GM12878 (cell line): ENCODE measurements around the gene MSGN1. TPM values are rescaled to one million over a fixed set of nuclear protein-coding genes. Genes with fewer than 3 reads are reported as not detected.

Experiments used
- ATAC-seq: fragments of 200-7000 bp; cut with Tn5 transposase; 3 replicates; pipeline ENCODE4 v1.9.1; 2020; ENCODE audit warnings: mild to moderate bottlenecking, moderate library complexity
- BruUV-seq: library from RNA; stranded (reverse); fragments of 400-500 nt; replicated peaks from 2 replicates; lab custom pipeline; 2021; lab: Mats Ljungman, UMichigan
- CTCF ChIA-PET: fragments of 300-600 bp; sonication (Branson Sonifier 250); formaldehyde crosslinking; extraction: SDS; loops from one replicate; lab custom pipeline; 2021; ENCODE audit warnings: inconsistent platforms; lab: Yijun Ruan, JAX
- POLR2A ChIA-PET: fragments of 350-600 bp; formaldehyde crosslinking; extraction: SDS; loops from one replicate; lab custom pipeline; 2021; ENCODE audit warnings: inconsistent platforms; lab: Charles Lee
- RAD21 ChIA-PET: fragments of 300-600 bp; sonication (Branson Sonifier 250); formaldehyde crosslinking; loops from one replicate; lab custom pipeline; 2023; ENCODE audit warnings: antibody characterized with exemption; ENCODE audit not compliant: unreplicated experiment; lab: Charles Lee
- SMC1A ChIA-PET: fragments of 300-600 bp; sonication (Branson Sonifier 250); formaldehyde crosslinking; loops from one replicate; lab custom pipeline; 2023; ENCODE audit not compliant: unreplicated experiment, uncharacterized antibody; lab: Charles Lee
- DNase-seq: peaks from one replicate; pipeline ENCODE4 v3.0.0-alpha.2; 2011; ENCODE audit warnings: low read depth, low spot score
- FAIRE-seq: peaks from 3 replicates; lab custom pipeline; 2011; peaks lifted over from hg19 to GRCh38; lab: Jason Lieb, UNC
- H2AFZ ChIP-seq: 2 replicates; pipeline ENCODE4 v1.6.0; 2011; ENCODE audit warnings: low read depth, low read length, control low read depth; ENCODE audit not compliant: control insufficient read depth
- H3K27ac ChIP-seq: 2 replicates; pipeline ENCODE4 v1.5.1; 2011; ENCODE audit warnings: control low read depth; ENCODE audit not compliant: control insufficient read depth, insufficient read depth
- H3K27me3 ChIP-seq, 2 experiments: replicated peaks in 1 of 2; 2 replicates each; pipeline versions ENCODE4 v1.6.0 to v1.6.1; 2011; ENCODE audit warnings: low read length in 1 of 2; ENCODE audit not compliant: control insufficient read depth in 2 of 2, insufficient read depth in 2 of 2
- H3K36me3 ChIP-seq, 2 experiments: 2 replicates each; pipeline ENCODE4 v1.5.1; 2011; ENCODE audit warnings: low read length in 1 of 2; ENCODE audit not compliant: control insufficient read depth in 2 of 2, insufficient read depth in 2 of 2
- H3K4me1 ChIP-seq: 2 replicates; pipeline ENCODE4 v1.6.1; 2011; ENCODE audit warnings: mild to moderate bottlenecking, low read length, moderate library complexity, mixed read lengths; ENCODE audit not compliant: control insufficient read depth, insufficient read depth
- H3K4me2 ChIP-seq: 2 replicates; pipeline ENCODE4 v1.6.0; 2011; ENCODE audit warnings: control low read depth; ENCODE audit not compliant: control insufficient read depth, insufficient read depth
- H3K4me3 ChIP-seq: fragments of 200-600 bp; sonication (generic); 2 replicates; pipeline ENCODE4 v1.5.1; 2016
- H3K79me2 ChIP-seq: 2 replicates; pipeline ENCODE4 v1.6.0; 2011; ENCODE audit warnings: low read length; ENCODE audit not compliant: control insufficient read depth, insufficient read depth
- H3K9ac ChIP-seq: 2 replicates; pipeline ENCODE4 v1.8.0; 2011; ENCODE audit warnings: low read length, control low read depth, mixed read lengths; ENCODE audit not compliant: control insufficient read depth, insufficient read depth
- H3K9me3 ChIP-seq: replicated peaks from 3 replicates; pipeline ENCODE4 v1.5.1; 2011; ENCODE audit warnings: mild to moderate bottlenecking, low read length; ENCODE audit not compliant: control insufficient read depth, insufficient read depth
- H4K20me1 ChIP-seq: 2 replicates; pipeline ENCODE4 v1.6.0; 2011; ENCODE audit not compliant: control insufficient read depth, insufficient read depth
- GABPA ChIP-seq: IDR thresholded peaks from 2 replicates; pipeline ENCODE4 v1.6.1; 2014; ENCODE audit warnings: antibody characterized with exemption, low read depth, mild to moderate bottlenecking, inconsistent platforms
- GATAD2B ChIP-seq: fragments of 450-650 bp; conservative IDR thresholded peaks from 2 replicates; pipeline ENCODE4 v1.6.1; 2017; ENCODE audit warnings: low read depth, mild to moderate bottlenecking, moderate library complexity
- RBBP5 ChIP-seq: fragments of 200-600 bp; sonication (generic); conservative IDR thresholded peaks from 2 replicates; pipeline ENCODE4 v1.6.1; 2016
- SMAD1 ChIP-seq: fragments of 450-650 bp; IDR thresholded peaks from 2 replicates; pipeline ENCODE4 v1.6.1; 2018; ENCODE audit warnings: mild to moderate bottlenecking, low read depth; ENCODE audit not compliant: partially characterized antibody
- SMAD5 ChIP-seq: IDR thresholded peaks from 2 replicates; pipeline ENCODE4 v1.6.1; 2016; ENCODE audit warnings: antibody characterized with exemption, low read depth
- SMARCA5 ChIP-seq: fragments of 450-650 bp; IDR thresholded peaks from 2 replicates; pipeline ENCODE4 v1.6.1; 2017; ENCODE audit warnings: mild to moderate bottlenecking
- SREBF2 ChIP-seq: IDR thresholded peaks from 2 replicates; pipeline ENCODE4 v1.6.1; 2012; ENCODE audit warnings: mild to moderate bottlenecking, low read length
- ZNF24 ChIP-seq: fragments of 450-650 bp; IDR thresholded peaks from 2 replicates; pipeline ENCODE4 v1.6.1; 2017; ENCODE audit warnings: antibody characterized with exemption, mild to moderate bottlenecking
- WGBS: methylation state at CpG from one replicate; pipeline ENCODE4 v1.1.6; 2016; ENCODE audit warnings: low lambda C conversion rate; ENCODE audit not compliant: insufficient replicate concordance, insufficient coverage; ENCODE audit errors: missing lambda C conversion rate; 5-methylcytosine and 5-hydroxymethylcytosine counted together
- in situ Hi-C: fragments of 300-500 bp; cut with MboI; formaldehyde crosslinking; loops from 9 replicates; pipeline ENCODE4 v1.14.3; 2018; ENCODE audit warnings: mixed read lengths
- intact Hi-C: fragments of 100-400 bp; cut with micrococcal nuclease; formaldehyde crosslinking; loops from one replicate; pipeline ENCODE4 v1.14.2; 2022; ENCODE audit not compliant: unreplicated experiment
- polyA plus RNA-seq, 11 experiments: library from polyadenylated mRNA; depleted of rRNA in 4 of 11; unstranded in 6 of 11; stranded (reverse) in 5 of 11; fragments of >200 nt; fragmentation: Nextera tagmentation in 4 of 11; fragmentation: Illumina TruSeq in 1 of 11; extraction: Ambion mirVana in 4 of 11; extraction: Trizol in 1 of 11; gene quantifications; 1 replicate in 1 of 11; 2 replicates in 10 of 11; pipeline versions ENCODE4 v1.2.1 to v1.2.3, GENCODE V29; 2011 to 2016; ENCODE audit warnings: inconsistent platforms in 2 of 11, missing spikeins in 2 of 11, low read depth in 1 of 11
- total RNA-seq, 4 experiments: library from RNA; depleted of rRNA in 3 of 4; stranded (reverse); fragments of >200 nt in 3 of 4; fragmentation: Illumina TruSeq in 1 of 4; extraction: Trizol in 1 of 4; gene quantifications; 2 replicates each; pipeline versions ENCODE4 v1.2.1 to v1.2.3, GENCODE V29; 2013 to 2021
- TF ChIP-seq, protein P1 (sequence below): fragments of 450-650 bp; IDR thresholded peaks from 2 replicates; pipeline ENCODE4 v1.6.1; 2017; ENCODE audit warnings: mild to moderate bottlenecking, moderate library complexity
- TF ChIP-seq, protein P2 (sequence below): IDR thresholded peaks from 2 replicates; pipeline ENCODE4 v1.6.1; 2011; ENCODE audit warnings: low read depth, mild to moderate bottlenecking, low read length, moderate library complexity, borderline replicate concordance; ENCODE audit errors: extremely low read depth
- TF ChIP-seq, protein P3 (sequence below): fragments of 450-650 bp; IDR thresholded peaks from 2 replicates; pipeline ENCODE4 v1.6.1; 2016; ENCODE audit warnings: mild to moderate bottlenecking

The MSGN1 gene
- total and polyA plus RNA-seq, 10 of the 15 experiments (the other 5 are each of a cell fraction or from before 2014, with no cell fraction given) = 0.27 TPM; not detected in 9

DNA sequence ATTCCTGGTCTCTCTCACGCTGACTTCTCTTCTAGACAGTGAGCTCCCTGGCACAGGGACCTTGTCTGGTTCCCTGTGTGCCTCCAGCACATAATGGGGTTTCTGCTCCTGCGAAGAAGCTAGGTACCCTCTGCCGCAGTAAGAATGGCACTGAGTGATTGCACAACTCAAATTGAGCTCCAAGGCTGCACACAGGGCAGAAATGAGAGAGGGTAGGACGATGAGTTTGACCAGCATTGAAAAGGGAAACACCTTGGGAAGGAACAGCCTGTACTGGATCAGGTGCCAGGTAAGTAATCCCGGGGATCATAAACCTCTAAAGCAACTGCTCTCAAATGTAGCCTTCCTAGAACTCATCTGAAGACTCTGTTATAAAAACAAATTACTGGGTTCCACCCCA lies 21.0 kb upstream of the MSGN1 start:
- Histone ChIP-seq H3K4me1 (no peaks in the 10 kb centered on the region; the same call in 1 of the 2 replicates), H3K9me3 (no peaks in the 10 kb centered on the region), H3K9ac (no peak overlapping the region), H3K4me2 (no peak overlapping the region), H2AFZ (no peak overlapping the region), H3K27ac (no peak overlapping the region), H3K36me3 (no peaks in the 10 kb centered on the region), H3K4me3 (no peak overlapping the region), H3K27me3 (no peaks in the 10 kb centered on the region), H3K79me2 (no peaks in the 10 kb centered on the region), H4K20me1 (no peaks in the 10 kb centered on the region)
- intact Hi-C loops = no loop called here
- FAIRE-seq (no peak), DNase-seq (no peak), ATAC-seq (no peak)
- BruUV-seq = no TSS peak
- in situ Hi-C loops = no loop called here
- POLR2A ChIA-PET = interaction anchor here (1.2 to 1.5 kb wide), 3 partner anchors 9 to 16 kb away, joined by 3 read pairs; no protein-coding TSS in a partner anchor
- RAD21 ChIA-PET = interaction anchor here (1.0 kb wide), 2 partner anchors 20 to 29 kb away, joined by 3 to 4 read pairs; no protein-coding TSS in a partner anchor
- WGBS = 56% methylated on average over 5 of the region's 5 CpGs
- SMC1A ChIA-PET = interaction anchor here (0.8 to 4.3 kb wide), 9 partner anchors 8 to 62 kb away, joined by 3 to 21 read pairs (median 3); no protein-coding TSS in a partner anchor
- no peak for TF ChIP-seq SMAD5
- no peak for TF ChIP-seq ZNF24
- TF ChIP-seq SREBF2 = no peak
- TF ChIP-seq RBBP5 = no peak
- TF ChIP-seq, protein P1, sequence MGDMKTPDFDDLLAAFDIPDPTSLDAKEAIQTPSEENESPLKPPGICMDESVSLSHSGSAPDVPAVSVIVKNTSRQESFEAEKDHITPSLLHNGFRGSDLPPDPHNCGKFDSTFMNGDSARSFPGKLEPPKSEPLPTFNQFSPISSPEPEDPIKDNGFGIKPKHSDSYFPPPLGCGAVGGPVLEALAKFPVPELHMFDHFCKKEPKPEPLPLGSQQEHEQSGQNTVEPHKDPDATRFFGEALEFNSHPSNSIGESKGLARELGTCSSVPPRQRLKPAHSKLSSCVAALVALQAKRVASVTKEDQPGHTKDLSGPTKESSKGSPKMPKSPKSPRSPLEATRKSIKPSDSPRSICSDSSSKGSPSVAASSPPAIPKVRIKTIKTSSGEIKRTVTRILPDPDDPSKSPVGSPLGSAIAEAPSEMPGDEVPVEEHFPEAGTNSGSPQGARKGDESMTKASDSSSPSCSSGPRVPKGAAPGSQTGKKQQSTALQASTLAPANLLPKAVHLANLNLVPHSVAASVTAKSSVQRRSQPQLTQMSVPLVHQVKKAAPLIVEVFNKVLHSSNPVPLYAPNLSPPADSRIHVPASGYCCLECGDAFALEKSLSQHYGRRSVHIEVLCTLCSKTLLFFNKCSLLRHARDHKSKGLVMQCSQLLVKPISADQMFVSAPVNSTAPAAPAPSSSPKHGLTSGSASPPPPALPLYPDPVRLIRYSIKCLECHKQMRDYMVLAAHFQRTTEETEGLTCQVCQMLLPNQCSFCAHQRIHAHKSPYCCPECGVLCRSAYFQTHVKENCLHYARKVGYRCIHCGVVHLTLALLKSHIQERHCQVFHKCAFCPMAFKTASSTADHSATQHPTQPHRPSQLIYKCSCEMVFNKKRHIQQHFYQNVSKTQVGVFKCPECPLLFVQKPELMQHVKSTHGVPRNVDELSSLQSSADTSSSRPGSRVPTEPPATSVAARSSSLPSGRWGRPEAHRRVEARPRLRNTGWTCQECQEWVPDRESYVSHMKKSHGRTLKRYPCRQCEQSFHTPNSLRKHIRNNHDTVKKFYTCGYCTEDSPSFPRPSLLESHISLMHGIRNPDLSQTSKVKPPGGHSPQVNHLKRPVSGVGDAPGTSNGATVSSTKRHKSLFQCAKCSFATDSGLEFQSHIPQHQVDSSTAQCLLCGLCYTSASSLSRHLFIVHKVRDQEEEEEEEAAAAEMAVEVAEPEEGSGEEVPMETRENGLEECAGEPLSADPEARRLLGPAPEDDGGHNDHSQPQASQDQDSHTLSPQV = no peak
- TF ChIP-seq, protein P2, sequence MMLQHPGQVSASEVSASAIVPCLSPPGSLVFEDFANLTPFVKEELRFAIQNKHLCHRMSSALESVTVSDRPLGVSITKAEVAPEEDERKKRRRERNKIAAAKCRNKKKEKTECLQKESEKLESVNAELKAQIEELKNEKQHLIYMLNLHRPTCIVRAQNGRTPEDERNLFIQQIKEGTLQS = no peak
- TF ChIP-seq GABPA = no peak
- no peak for TF ChIP-seq GATAD2B
- TF ChIP-seq SMAD1 = no peak
- TF ChIP-seq SMARCA5 = no peak
- TF ChIP-seq, protein P3, sequence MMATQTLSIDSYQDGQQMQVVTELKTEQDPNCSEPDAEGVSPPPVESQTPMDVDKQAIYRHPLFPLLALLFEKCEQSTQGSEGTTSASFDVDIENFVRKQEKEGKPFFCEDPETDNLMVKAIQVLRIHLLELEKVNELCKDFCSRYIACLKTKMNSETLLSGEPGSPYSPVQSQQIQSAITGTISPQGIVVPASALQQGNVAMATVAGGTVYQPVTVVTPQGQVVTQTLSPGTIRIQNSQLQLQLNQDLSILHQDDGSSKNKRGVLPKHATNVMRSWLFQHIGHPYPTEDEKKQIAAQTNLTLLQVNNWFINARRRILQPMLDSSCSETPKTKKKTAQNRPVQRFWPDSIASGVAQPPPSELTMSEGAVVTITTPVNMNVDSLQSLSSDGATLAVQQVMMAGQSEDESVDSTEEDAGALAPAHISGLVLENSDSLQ = no peak
- CTCF ChIA-PET = interaction anchor here (0.7 to 1.6 kb wide), 3 partner anchors 9 to 40 kb away, joined by 3 to 6 read pairs (median 4); no protein-coding TSS in a partner anchor
